Stimulated activated CD4-positive, alpha-beta T cell treated with anti-CD3 and anti-CD28 coated beads, Interleukin-4, amount 100 ng/mL, for 24 hours (primary cell): Measurements from ENCODE around the gene KLHL2.
"Not testable (repeated sequence)": the region's sequence is repeated elsewhere in the genome, so short reads cannot be mapped to it uniquely, and the experiment has no call there.

Experiments used
- DNase-seq: peaks from one replicate; pipeline ENCODE4 v3.0.0-alpha.2; 2020

Gene KLHL2

GRCh38 chr4:165234766-165235165, 27.4 kb downstream of the KLHL2 start:
- no peak for DNase-seq

GRCh38 chr4:165236852-165237251, 29.5 kb downstream of the KLHL2 start:
- not testable (repeated sequence) for DNase-seq

- DNase-seq = not testable (repeated sequence)
Observed at GRCh38 chr4:165238041-165238640, 30.8 kb downstream of the KLHL2 start.

GRCh38 chr4:165240761-165241160, 33.4 kb downstream of the KLHL2 start:
- not testable (repeated sequence) for DNase-seq

GRCh38 chr4:165244148-165244547, 36.8 kb downstream of the KLHL2 start:
- not testable (repeated sequence) for DNase-seq

- not testable (repeated sequence) for DNase-seq
Observed at GRCh38 chr4:165244587-165245186, 37.3 kb downstream of the KLHL2 start.

GRCh38 chr4:165248102-165248501, 40.7 kb downstream of the KLHL2 start:
- no peak for DNase-seq

- peak; percentile 7 for DNase-seq
Observed at GRCh38 chr4:165248904-165249303, 41.5 kb downstream of the KLHL2 start.

- DNase-seq = not testable (repeated sequence)
Observed at GRCh38 chr4:165254771-165255170, 47.4 kb downstream of the KLHL2 start.

- DNase-seq = peak; percentile 51
Observed at GRCh38 chr4:165255439-165255838, 48.1 kb downstream of the KLHL2 start.

- DNase-seq = not testable (repeated sequence)
Observed at GRCh38 chr4:165256074-165256659, 48.8 kb downstream of the KLHL2 start.

- not testable (repeated sequence) for DNase-seq
Observed at GRCh38 chr4:165259776-165260175, 52.4 kb downstream of the KLHL2 start.

GRCh38 chr4:165262306-165262705, 54.9 kb downstream of the KLHL2 start:
- not testable (repeated sequence) for DNase-seq

GRCh38 chr4:165263466-165263865, 56.1 kb downstream of the KLHL2 start:
- DNase-seq = not testable (repeated sequence)

- DNase-seq = not testable (repeated sequence)
Observed at GRCh38 chr4:165269931-165270330, 62.6 kb downstream of the KLHL2 start.

- DNase-seq = not testable (repeated sequence)
Observed at GRCh38 chr4:165273443-165273842, 66.1 kb downstream of the KLHL2 start.

GRCh38 chr4:165275357-165275756, 68.0 kb downstream of the KLHL2 start:
- DNase-seq = not testable (repeated sequence)

GRCh38 chr4:165279531-165279930, 72.2 kb downstream of the KLHL2 start:
- not testable (repeated sequence) for DNase-seq

- DNase-seq = not testable (repeated sequence)
Observed at GRCh38 chr4:165284697-165285096, 77.3 kb downstream of the KLHL2 start.

GRCh38 chr4:165286619-165287340, 79.4 kb downstream of the KLHL2 start:
- not testable (repeated sequence) for DNase-seq

- DNase-seq = no peak
Observed at GRCh38 chr4:165288226-165288625, 80.9 kb downstream of the KLHL2 start.

- no peak for DNase-seq
Observed at GRCh38 chr4:165288639-165289422, 81.5 kb downstream of the KLHL2 start.

GRCh38 chr4:165289423-165289785, 82.0 kb downstream of the KLHL2 start:
- DNase-seq = no peak
